NB4 (cell line): ENCODE data around the gene P2RX7.

Experiments used
- CTCF ChIP-seq: IDR thresholded peaks from one replicate; pipeline ENCODE4 v1.5.1; 2012; ENCODE audit warnings: low read depth, low read length
- MAX ChIP-seq: IDR thresholded peaks from 2 replicates; pipeline ENCODE4 v1.6.1; 2011; ENCODE audit warnings: low read depth, low read length

- TF ChIP-seq MAX (no peak), CTCF (no peak)
Observed at GRCh38 chr12:121203482-121203881, 70.8 kb downstream of the P2RX7 start.
